PFSK-1 (cell line): ENCODE data around the gene NCL.

ENCODE experiments used
- POLR2AphosphoS5 ChIP-seq: IDR thresholded peaks from 2 replicates; pipeline ENCODE4 v1.6.1; 2012; ENCODE audit warnings: low read depth, mild to moderate bottlenecking, control low read depth, low read length, moderate library complexity
- SIN3A ChIP-seq: IDR thresholded peaks from 2 replicates; pipeline ENCODE4 v1.6.1; 2012; ENCODE audit warnings: mild to moderate bottlenecking, low read length, moderate library complexity, borderline replicate concordance; ENCODE audit not compliant: insufficient read depth
- TAF1 ChIP-seq: IDR thresholded peaks from 2 replicates; pipeline ENCODE4 v1.6.1; 2012; ENCODE audit warnings: low read length, control low read depth, borderline replicate concordance; ENCODE audit not compliant: insufficient read depth
- TF ChIP-seq, protein P1 (sequence below), 2 experiments: IDR thresholded peaks; 2 replicates each; pipeline versions ENCODE4 v1.6.1 to v1.8.0; 2011 to 2012; ENCODE audit warnings: low read depth in 2 of 2, low read length in 2 of 2, control low read depth in 1 of 2, inconsistent platforms in 1 of 2, mild to moderate bottlenecking in 1 of 2, moderate library complexity in 1 of 2; ENCODE audit not compliant: insufficient read depth in 1 of 2

DNA sequence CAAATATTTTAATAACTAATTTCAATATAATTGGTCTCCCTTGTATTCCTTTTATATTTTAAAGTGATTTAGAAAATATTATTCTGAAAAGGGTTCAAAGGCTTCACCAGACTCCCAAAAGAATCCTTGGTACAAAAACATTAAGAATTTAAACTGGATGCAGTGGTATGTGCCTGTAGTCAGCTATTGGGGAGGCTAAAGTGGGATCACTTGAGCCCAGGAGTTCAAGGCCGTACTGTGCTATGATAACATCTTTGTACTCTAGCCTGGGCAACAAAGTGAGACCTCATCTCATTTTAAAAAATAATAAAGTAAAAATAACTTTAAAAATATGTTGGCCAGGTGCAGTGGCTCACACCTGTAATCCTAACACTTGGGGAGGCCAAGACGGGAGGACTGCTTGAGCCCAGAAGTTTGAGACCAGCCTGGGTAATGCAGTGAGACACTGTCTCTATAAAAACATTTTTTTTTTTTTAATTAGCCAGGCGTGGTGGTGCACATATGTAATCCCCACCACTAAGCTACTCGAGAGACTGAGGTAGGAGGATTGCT is 14.7 kb downstream of the NCL start:
- TF ChIP-seq, protein P1, sequence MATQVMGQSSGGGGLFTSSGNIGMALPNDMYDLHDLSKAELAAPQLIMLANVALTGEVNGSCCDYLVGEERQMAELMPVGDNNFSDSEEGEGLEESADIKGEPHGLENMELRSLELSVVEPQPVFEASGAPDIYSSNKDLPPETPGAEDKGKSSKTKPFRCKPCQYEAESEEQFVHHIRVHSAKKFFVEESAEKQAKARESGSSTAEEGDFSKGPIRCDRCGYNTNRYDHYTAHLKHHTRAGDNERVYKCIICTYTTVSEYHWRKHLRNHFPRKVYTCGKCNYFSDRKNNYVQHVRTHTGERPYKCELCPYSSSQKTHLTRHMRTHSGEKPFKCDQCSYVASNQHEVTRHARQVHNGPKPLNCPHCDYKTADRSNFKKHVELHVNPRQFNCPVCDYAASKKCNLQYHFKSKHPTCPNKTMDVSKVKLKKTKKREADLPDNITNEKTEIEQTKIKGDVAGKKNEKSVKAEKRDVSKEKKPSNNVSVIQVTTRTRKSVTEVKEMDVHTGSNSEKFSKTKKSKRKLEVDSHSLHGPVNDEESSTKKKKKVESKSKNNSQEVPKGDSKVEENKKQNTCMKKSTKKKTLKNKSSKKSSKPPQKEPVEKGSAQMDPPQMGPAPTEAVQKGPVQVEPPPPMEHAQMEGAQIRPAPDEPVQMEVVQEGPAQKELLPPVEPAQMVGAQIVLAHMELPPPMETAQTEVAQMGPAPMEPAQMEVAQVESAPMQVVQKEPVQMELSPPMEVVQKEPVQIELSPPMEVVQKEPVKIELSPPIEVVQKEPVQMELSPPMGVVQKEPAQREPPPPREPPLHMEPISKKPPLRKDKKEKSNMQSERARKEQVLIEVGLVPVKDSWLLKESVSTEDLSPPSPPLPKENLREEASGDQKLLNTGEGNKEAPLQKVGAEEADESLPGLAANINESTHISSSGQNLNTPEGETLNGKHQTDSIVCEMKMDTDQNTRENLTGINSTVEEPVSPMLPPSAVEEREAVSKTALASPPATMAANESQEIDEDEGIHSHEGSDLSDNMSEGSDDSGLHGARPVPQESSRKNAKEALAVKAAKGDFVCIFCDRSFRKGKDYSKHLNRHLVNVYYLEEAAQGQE (IDR thresholded peaks at IDR 0.05; ENCODE audit: insufficient read depth in 1 of 2, low read depth in 2 of 2, low read length in 2 of 2), result no peak
- TF ChIP-seq POLR2AphosphoS5, result no peak
- no peak for TF ChIP-seq SIN3A
- TF ChIP-seq TAF1, result no peak
